Mononuclear cell (primary cell): ENCODE data around the gene RANBP2. TPM values are rescaled to one million over a fixed set of nuclear protein-coding genes. Genes with fewer than 3 reads are reported as not detected.
"Not testable (repeated sequence)": the region's sequence is repeated elsewhere in the genome, so short reads cannot be mapped to it uniquely, and the experiment has no call there.

Experiments
- H3K27me3 ChIP-seq: 2 replicates; pipeline ENCODE4 v1.6.0; 2011; ENCODE audit warnings: low read length, control low read depth; ENCODE audit not compliant: insufficient read depth
- H3K4me1 ChIP-seq: 2 replicates; pipeline ENCODE4 v1.5.1; 2011; ENCODE audit warnings: mild to moderate bottlenecking, low read length, control low read depth; ENCODE audit not compliant: insufficient read depth
- H3K4me3 ChIP-seq: 2 replicates; pipeline ENCODE4 v1.5.1; 2011; ENCODE audit warnings: mild to moderate bottlenecking, low read length, moderate library complexity
- H3K9me3 ChIP-seq: 2 replicates; pipeline ENCODE4 v1.5.1; 2011; ENCODE audit warnings: low read depth, mild to moderate bottlenecking, control low read depth, low read length
- total RNA-seq: library from RNA; depleted of rRNA; stranded (reverse); fragments of >200 nt; gene quantifications from one replicate; pipeline ENCODE4 v1.2.3, GENCODE V29; 2012

The RANBP2 gene
- total RNA-seq, 1 donor: 281 TPM

GRCh38 chr2:108726048-108726447, 6.8 kb downstream of the RANBP2 start:
- not testable (repeated sequence) for H3K9me3 ChIP-seq, H3K4me1 ChIP-seq, H3K27me3 ChIP-seq, H3K4me3 ChIP-seq

GRCh38 chr2:108734656-108735055, 15.4 kb downstream of the RANBP2 start:
- not testable (repeated sequence) for H3K4me1 ChIP-seq, H3K27me3 ChIP-seq, H3K9me3 ChIP-seq, H3K4me3 ChIP-seq

GRCh38 chr2:108757973-108758372, 38.7 kb downstream of the RANBP2 start:
- not testable (repeated sequence) for H3K9me3 ChIP-seq

GRCh38 chr2:108762618-108763017, 43.3 kb downstream of the RANBP2 start:
- not testable (repeated sequence) for H3K4me3 ChIP-seq, H3K27me3 ChIP-seq, H3K9me3 ChIP-seq, H3K4me1 ChIP-seq

More at GRCh38 chr2:108757973-108758372, 38.7 kb downstream of the RANBP2 start:
- not testable (repeated sequence) for H3K27me3 ChIP-seq, H3K4me1 ChIP-seq, H3K4me3 ChIP-seq

- not testable (repeated sequence) for H3K4me1 ChIP-seq, H3K9me3 ChIP-seq, H3K27me3 ChIP-seq, H3K4me3 ChIP-seq
Measured at GRCh38 chr2:108766671-108767070, 47.4 kb downstream of the RANBP2 start.

GRCh38 chr2:108767859-108768258, 48.6 kb downstream of the RANBP2 start:
- not testable (repeated sequence) for H3K27me3 ChIP-seq, H3K4me1 ChIP-seq, H3K4me3 ChIP-seq, H3K9me3 ChIP-seq

- no peaks in the 10 kb centered on the region for H3K27me3 ChIP-seq
- no peaks in the 10 kb centered on the region for H3K4me1 ChIP-seq
- no peak overlapping the region for H3K4me3 ChIP-seq
- H3K9me3 ChIP-seq: no peaks in the 10 kb centered on the region
Measured at GRCh38 chr2:108776475-108776874, 57.2 kb downstream of the RANBP2 start.

- H3K27me3 ChIP-seq: no peaks in the 10 kb centered on the region
- no peaks in the 10 kb centered on the region for H3K4me1 ChIP-seq
- H3K9me3 ChIP-seq: no peaks in the 10 kb centered on the region
- H3K4me3 ChIP-seq: no peak overlapping the region
Measured at GRCh38 chr2:108778857-108779256, 59.6 kb downstream of the RANBP2 start.

GRCh38 chr2:108786008-108786353, 66.7 kb downstream of the RANBP2 start:
- peak overlapping the region; percentile 73 for H3K4me3 ChIP-seq

GRCh38 chr2:108786354-108787215, 67.3 kb downstream of the RANBP2 start, which contains the start of gene CCDC138:
Gene CCDC138, plus strand, starts transcription at chr2:108786771. Its CDS starts 52 bp downstream, at chr2:108786823.
- H3K4me3 ChIP-seq: peak within 1 kb of the TSS; percentile 73

More at GRCh38 chr2:108786008-108786353, 66.7 kb downstream of the RANBP2 start:
- Histone ChIP-seq H3K9me3 (no peaks in the 10 kb centered on the region), H3K27me3 (no peaks in the 10 kb centered on the region), H3K4me1 (peaks cover 14% of the 10 kb centered on the region)

GRCh38 chr2:108787216-108787541, 67.9 kb downstream of the RANBP2 start:
- Histone ChIP-seq H3K4me1 (peaks cover 14% of the 10 kb centered on the region), H3K4me3 (peak overlapping the region; percentile 73), H3K27me3 (no peaks in the 10 kb centered on the region), H3K9me3 (no peaks in the 10 kb centered on the region)

More at GRCh38 chr2:108786354-108787215, 67.3 kb downstream of the RANBP2 start, which contains the start of gene CCDC138:
- Histone ChIP-seq H3K27me3 (no peaks in the 10 kb centered on the region), H3K9me3 (no peaks in the 10 kb centered on the region), H3K4me1 (peaks cover 14% of the 10 kb centered on the region)

GRCh38 chr2:108803045-108803736, 83.9 kb downstream of the RANBP2 start:
- H3K27me3 ChIP-seq: no peaks in the 10 kb centered on the region
- no peak overlapping the region for H3K4me3 ChIP-seq
- no peaks in the 10 kb centered on the region for H3K9me3 ChIP-seq
- no peaks in the 10 kb centered on the region for H3K4me1 ChIP-seq

GRCh38 chr2:108805032-108805431, 85.8 kb downstream of the RANBP2 start:
- Histone ChIP-seq H3K4me1 (no peaks in the 10 kb centered on the region), H3K27me3 (no peaks in the 10 kb centered on the region), H3K9me3 (peaks cover 11% of the 10 kb centered on the region), H3K4me3 (no peak overlapping the region)

GRCh38 chr2:108805782-108806181, 86.5 kb downstream of the RANBP2 start:
- no peaks in the 10 kb centered on the region for H3K27me3 ChIP-seq
- peaks cover 17% of the 10 kb centered on the region for H3K9me3 ChIP-seq
- H3K4me1 ChIP-seq: no peaks in the 10 kb centered on the region
- H3K4me3 ChIP-seq: no peak overlapping the region

- Histone ChIP-seq H3K27me3 (no peaks in the 10 kb centered on the region), H3K4me3 (no peak overlapping the region), H3K9me3 (peaks cover 17% of the 10 kb centered on the region), H3K4me1 (no peaks in the 10 kb centered on the region)
Measured at GRCh38 chr2:108806371-108807113, 87.3 kb downstream of the RANBP2 start.
